MM.1S (cell line): Measurements from ENCODE around the gene NRG2.

Experiments used
- EZH2 ChIP-seq: fragments of 300-600 bp; sonication (generic); optimal IDR thresholded peaks from 2 replicates; pipeline ENCODE3; 2017; ENCODE audit warnings: low read depth, mild to moderate bottlenecking, antibody characterized with exemption, low read length, mixed read lengths
- EZH2phosphoT487 ChIP-seq: fragments of 300-600 bp; sonication (generic); IDR thresholded peaks from 2 replicates; pipeline ENCODE4 v1.6.1; 2018; ENCODE audit warnings: antibody characterized with exemption, low read length
- TF ChIP-seq, protein P1 (sequence below): fragments of 300-600 bp; sonication (generic); IDR thresholded peaks from 2 replicates; pipeline ENCODE4 v1.5.1; 2016; ENCODE audit warnings: antibody characterized with exemption, low read length, mixed read lengths

GRCh38 chr5:139809331-139809810, 233.7 kb downstream of the NRG2 start:
- TF ChIP-seq, protein P1, sequence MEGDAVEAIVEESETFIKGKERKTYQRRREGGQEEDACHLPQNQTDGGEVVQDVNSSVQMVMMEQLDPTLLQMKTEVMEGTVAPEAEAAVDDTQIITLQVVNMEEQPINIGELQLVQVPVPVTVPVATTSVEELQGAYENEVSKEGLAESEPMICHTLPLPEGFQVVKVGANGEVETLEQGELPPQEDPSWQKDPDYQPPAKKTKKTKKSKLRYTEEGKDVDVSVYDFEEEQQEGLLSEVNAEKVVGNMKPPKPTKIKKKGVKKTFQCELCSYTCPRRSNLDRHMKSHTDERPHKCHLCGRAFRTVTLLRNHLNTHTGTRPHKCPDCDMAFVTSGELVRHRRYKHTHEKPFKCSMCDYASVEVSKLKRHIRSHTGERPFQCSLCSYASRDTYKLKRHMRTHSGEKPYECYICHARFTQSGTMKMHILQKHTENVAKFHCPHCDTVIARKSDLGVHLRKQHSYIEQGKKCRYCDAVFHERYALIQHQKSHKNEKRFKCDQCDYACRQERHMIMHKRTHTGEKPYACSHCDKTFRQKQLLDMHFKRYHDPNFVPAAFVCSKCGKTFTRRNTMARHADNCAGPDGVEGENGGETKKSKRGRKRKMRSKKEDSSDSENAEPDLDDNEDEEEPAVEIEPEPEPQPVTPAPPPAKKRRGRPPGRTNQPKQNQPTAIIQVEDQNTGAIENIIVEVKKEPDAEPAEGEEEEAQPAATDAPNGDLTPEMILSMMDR: no peak
- TF ChIP-seq EZH2phosphoT487 (no peak), EZH2 (no peak)
